GM18526 (cell line): ENCODE results near the gene TOR1A.

ENCODE experiments used
- POLR2A ChIP-seq: IDR thresholded peaks from 3 replicates; pipeline ENCODE4 v1.6.1; 2011; ENCODE audit not compliant: insufficient read length; ENCODE audit errors: extremely low read depth

TOR1A gene

GRCh38 chr9:129783516-129784361 lies 40.2 kb downstream of the TOR1A start:
- TF ChIP-seq POLR2A = no peak

- no peak for TF ChIP-seq POLR2A
Observed at GRCh38 chr9:129781981-129782380, 42.0 kb downstream of the TOR1A start.

DNA sequence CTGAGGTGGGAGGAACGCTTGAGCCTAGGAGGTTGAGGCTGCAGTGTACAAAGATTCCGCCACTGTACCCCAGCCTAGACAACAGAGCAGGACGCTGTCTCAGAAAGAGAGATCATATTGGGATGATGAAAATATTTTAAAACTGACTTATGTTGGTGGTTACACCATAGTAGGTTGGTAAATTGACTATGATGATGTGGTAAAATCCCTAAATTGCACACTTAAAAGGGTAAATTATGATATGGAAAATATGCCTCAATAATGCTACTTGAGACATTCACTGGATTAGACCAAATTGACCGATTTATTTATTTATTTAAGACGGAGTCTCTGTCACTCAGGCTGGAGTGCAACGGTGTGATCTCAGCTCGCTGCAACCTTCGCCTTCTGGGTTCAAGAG lies 42.8 kb downstream of the TOR1A start:
- no peak for TF ChIP-seq POLR2A

DNA sequence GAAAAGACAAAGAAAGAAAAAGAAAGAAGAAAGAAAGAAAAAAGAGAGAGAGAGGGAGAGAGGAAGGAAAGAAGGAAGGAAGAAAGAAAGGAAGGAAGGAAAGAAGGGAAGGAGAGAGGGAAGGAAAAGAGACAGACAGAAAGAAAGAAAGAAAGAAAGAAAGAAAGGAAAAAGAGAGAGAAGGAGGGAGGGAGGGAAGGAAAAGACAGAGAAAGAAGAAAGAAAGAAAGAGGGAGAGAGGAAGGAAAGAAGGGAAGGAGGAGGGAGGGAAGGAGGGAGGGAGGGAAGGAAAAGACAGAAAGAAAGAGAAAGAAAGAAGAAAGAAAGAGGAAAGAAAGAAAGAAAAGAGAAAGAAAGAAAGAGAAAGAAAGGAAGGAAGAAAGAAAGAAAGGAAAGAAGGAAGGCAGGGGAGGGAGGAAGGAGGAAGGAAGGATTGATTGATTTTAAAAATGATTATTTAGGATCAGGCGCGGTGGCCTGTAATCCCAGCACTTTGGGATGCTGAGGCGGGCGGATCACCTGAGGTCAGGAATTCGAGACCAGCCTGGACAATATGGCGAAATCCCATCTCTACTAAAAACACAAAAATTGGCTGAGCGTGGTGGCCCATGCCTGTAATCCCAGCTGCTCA lies 44.3 kb downstream of the TOR1A start:
- TF ChIP-seq POLR2A = no peak

- no peak for TF ChIP-seq POLR2A
Observed at GRCh38 chr9:129778469-129778868, 45.5 kb downstream of the TOR1A start.

GRCh38 chr9:129777769-129778130 lies 46.2 kb downstream of the TOR1A start:
- TF ChIP-seq POLR2A = no peak

DNA sequence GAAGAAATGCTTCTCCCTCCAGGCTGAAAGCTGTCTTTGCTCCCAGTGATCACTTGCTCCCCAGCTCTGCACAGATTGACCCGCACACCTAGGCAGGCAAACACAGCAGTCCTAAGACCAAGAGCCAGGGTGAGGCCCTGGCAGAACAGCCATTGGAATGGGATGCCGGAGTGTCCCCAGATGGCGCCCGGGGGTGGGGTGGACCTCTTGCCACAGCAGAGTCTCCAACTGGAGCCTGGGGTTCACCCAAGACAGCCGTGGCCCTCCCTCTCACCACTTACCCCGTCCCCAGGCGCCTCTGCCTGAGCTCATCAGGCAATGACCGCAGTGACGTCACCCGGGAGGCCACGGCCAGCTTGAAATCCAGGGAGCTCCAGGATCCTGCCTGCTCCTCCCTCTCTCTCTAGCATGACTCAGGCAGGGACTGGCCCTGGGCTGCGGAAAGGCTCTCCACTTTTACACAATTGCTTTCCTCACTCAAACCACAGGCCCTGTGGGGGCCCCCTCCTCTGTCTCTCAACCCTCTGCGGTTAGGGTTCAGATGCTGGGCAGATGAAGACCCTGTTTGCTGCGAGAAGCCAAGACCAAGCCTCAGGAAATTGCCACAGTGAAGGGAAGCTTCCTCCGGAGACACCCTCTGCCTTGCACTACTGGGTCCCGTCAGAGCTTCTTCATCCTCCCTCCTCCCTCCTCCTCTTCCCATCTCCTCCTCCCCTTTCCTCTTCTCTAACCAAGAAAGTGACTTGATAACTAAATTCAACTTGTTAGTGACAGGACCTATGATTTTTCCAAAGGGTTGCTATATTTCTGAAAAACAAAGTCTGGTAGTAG lies 46.8 kb downstream of the TOR1A start:
- TF ChIP-seq POLR2A = no peak

DNA sequence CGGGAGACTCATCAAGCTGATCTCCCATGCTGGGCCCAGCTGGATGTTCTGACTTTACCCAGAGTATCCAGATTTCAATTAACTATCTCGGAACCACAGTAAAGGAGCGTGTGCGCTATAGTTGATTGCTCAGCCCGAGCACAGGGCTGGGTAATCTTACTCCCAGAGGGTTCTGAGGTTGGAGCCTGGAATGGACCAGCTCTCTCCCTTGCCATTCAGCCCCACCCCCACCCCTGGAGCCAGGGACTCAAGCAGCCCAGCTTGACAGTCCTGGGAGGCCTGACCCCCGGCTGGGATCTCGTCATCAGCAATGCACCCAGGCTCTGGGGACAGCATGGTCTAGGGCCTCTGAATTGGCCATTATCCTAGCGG lies 47.4 kb downstream of the TOR1A start:
- TF ChIP-seq POLR2A = no peak

DNA sequence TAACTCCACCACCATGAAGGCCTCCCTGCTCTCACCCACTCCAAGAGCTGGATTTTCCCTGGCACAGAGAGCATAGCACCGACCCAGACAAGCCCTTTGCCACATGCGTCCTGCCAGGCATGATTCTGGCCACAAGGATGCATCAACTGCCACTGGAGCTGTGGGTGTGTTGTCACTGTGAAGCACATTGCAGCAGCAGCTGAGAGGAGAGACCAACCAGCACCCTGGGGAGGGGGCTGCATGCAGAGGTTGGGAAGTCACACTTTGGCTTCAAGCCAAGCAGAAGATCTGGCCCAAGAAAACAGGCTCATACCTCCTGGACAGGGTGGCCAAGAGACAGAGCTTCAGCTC lies 48.5 kb downstream of the TOR1A start:
- no peak for TF ChIP-seq POLR2A

DNA sequence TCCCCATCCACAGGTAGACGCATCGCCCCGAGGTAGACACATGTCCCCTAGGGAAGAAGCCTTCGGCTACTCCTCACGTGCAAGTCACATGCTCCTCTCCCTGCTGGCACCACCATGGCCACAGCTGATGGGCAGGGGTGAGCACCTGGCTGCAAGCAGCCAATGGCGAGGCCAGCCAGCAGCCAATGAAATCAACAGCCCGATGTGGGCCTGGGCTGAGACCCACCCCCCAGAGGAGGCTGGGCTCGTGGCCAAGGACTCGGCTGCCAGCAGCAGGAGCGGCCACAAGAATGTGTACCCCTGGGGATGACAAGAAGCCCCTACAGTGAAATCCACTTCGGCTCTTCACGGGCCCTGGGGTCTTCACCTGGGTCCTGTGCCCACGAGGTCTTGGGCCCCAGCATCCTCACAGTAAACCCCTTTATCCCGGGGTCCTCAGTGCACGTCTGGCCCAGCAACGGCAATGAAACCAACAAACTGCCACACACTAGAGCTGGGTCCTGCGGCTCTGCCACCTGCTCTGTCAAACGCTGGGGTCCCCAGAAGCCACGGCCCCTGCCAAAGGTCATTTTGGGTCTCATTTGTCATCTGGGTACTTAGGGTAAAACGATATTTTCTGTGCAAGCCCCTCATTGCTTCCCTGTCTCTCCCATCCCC lies 49.0 kb downstream of the TOR1A start:
- TF ChIP-seq POLR2A = no peak

GRCh38 chr9:129773262-129774048 lies 50.5 kb downstream of the TOR1A start:
- no peak for TF ChIP-seq POLR2A

DNA sequence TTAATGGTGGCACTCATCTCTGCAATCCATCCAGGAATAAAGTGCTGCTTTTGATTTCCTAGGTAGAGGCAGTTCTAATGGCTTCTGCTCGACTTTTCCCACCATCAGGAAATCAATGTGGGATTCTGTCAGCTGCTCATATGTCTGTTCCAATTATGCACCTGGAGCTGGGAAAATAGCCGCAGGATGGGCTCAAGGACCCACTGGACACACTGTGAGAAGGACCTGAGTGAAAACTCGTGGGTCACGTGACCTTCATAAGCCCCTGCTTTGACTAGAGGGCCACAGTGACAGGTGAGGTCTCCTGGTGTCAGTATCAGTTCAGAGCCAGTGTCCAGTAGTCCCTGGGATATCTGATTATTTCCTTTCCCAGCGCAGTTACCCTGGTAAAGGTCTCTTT lies 53.2 kb downstream of the TOR1A start:
- TF ChIP-seq POLR2A = no peak

- TF ChIP-seq POLR2A = no peak
Observed at GRCh38 chr9:129769669-129770068, 54.3 kb downstream of the TOR1A start.

GRCh38 chr9:129768486-129768885 lies 55.5 kb downstream of the TOR1A start:
- no peak for TF ChIP-seq POLR2A
